K562 (cell line): ENCODE results near the gene TOR3A.

Experiments
- CTCF ChIP-seq, 3 experiments: IDR thresholded peaks in 2 of 3; conservative IDR thresholded peaks in 1 of 3; 2 replicates each; pipeline ENCODE4 v1.5.1; 2011 to 2012; ENCODE audit warnings: low read length in 3 of 3, mild to moderate bottlenecking in 3 of 3, control low read depth in 2 of 3, improper control_type of control experiment in 1 of 3, inconsistent platforms in 1 of 3, low read depth in 1 of 3, mixed read lengths in 1 of 3, moderate library complexity in 1 of 3; ENCODE audit not compliant: insufficient read depth in 2 of 3
- FOS ChIP-seq: IDR thresholded peaks from 3 replicates; pipeline ENCODE4 v1.6.1; 2011; ENCODE audit not compliant: insufficient read length; ENCODE audit errors: extremely low read depth
- SIN3A ChIP-seq, 2 experiments: fragments of 150-350 bp in 1 of 2; IDR thresholded peaks; 2 replicates each; pipeline ENCODE4 v1.6.1; 2011 to 2016; ENCODE audit warnings: borderline replicate concordance in 2 of 2, low read depth in 2 of 2, low read length in 2 of 2, mild to moderate bottlenecking in 2 of 2, moderate library complexity in 2 of 2; ENCODE audit not compliant: control insufficient read depth in 1 of 2
- STAT5B ChIP-seq: fragments of 250-450 bp; sonication (Bioruptor Pico); IDR thresholded peaks from 2 replicates; pipeline ENCODE4 v1.8.0; 2021; ENCODE audit warnings: mild to moderate bottlenecking, inconsistent platforms
- TEAD2 ChIP-seq: fragments of 450-650 bp; IDR thresholded peaks from 2 replicates; pipeline ENCODE4 v1.6.1; 2016; ENCODE audit warnings: missing genetic modification characterization, control low read depth, missing compliant biosample characterization
- TF ChIP-seq, protein P1 (sequence below): fragments of 150-350 bp; conservative IDR thresholded peaks from 2 replicates; pipeline ENCODE4 v1.6.1; 2014; ENCODE audit warnings: low read length
- TF ChIP-seq, protein P2 (sequence below), 2 experiments: fragments of 450-650 bp; formaldehyde crosslinking in 1 of 2; IDR thresholded peaks; 2 replicates each; pipeline versions ENCODE4 v1.4.0 to v1.6.1; 2014 to 2020; ENCODE audit warnings: mild to moderate bottlenecking in 2 of 2, borderline replicate concordance in 1 of 2, low read depth in 1 of 2

DNA sequence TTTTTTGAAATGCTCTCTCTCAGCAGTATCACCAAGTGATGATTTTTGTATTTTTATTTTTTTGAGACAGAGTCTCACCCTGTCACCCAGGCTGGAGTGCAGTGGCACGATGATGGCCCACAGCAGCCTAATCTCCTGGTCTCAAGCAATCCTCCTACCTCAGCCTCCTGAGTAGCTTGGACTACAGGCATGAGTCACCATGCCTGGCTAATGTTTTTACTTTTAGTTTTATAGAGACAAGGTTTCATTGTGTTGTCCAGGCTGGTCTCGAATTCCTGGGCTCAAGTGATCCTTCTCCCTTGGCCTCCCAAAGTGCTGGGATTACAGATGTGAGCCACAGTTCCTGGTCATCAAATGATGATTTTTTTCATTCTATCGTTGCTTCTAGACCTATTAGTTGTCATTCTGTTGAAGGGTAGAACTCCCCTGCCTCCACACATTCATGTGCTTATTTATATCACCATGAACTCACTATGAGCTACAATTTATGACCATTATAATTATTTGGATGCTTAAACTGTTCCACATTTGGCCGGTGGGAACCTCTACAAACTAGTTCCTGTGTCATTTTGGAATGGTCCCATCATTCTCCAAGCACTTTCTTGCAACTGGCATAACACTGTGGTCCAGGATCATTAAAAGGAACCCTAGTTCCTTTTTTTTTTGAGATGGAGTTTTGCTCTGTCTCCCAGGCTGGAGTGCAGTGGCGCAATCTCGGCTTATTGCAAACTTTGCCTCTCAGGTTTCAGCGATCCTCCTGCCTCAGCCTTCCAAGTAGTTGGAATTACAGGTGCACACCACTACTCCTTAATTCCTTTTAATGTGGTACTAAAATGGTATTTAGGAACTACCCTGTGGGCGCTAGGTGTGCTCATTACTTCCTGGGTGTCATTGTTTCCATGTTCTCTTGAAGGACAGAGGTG is 20.2 kb upstream of the TOR3A start:
- TF ChIP-seq STAT5B (no peak), CTCF (IDR thresholded peaks at IDR 0.05 in 2 of 3, conservative IDR thresholded peaks at IDR 0.05 in 1 of 3; ENCODE audit: insufficient read depth in 2 of 3, low read depth in 1 of 3, low read length in 3 of 3) (no peak), FOS (no peak), SIN3A (IDR thresholded peaks at IDR 0.05; ENCODE audit: borderline replicate concordance in 2 of 2, control insufficient read depth in 1 of 2, low read depth in 2 of 2, low read length in 2 of 2) (no peak), TEAD2 (no peak)
- TF ChIP-seq, protein P1, sequence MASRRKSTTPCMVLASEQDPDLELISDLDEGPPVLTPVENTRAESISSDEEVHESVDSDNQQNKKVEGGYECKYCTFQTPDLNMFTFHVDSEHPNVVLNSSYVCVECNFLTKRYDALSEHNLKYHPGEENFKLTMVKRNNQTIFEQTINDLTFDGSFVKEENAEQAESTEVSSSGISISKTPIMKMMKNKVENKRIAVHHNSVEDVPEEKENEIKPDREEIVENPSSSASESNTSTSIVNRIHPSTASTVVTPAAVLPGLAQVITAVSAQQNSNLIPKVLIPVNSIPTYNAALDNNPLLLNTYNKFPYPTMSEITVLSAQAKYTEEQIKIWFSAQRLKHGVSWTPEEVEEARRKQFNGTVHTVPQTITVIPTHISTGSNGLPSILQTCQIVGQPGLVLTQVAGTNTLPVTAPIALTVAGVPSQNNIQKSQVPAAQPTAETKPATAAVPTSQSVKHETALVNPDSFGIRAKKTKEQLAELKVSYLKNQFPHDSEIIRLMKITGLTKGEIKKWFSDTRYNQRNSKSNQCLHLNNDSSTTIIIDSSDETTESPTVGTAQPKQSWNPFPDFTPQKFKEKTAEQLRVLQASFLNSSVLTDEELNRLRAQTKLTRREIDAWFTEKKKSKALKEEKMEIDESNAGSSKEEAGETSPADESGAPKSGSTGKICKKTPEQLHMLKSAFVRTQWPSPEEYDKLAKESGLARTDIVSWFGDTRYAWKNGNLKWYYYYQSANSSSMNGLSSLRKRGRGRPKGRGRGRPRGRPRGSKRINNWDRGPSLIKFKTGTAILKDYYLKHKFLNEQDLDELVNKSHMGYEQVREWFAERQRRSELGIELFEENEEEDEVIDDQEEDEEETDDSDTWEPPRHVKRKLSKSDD = no peak
- TF ChIP-seq, protein P2, sequence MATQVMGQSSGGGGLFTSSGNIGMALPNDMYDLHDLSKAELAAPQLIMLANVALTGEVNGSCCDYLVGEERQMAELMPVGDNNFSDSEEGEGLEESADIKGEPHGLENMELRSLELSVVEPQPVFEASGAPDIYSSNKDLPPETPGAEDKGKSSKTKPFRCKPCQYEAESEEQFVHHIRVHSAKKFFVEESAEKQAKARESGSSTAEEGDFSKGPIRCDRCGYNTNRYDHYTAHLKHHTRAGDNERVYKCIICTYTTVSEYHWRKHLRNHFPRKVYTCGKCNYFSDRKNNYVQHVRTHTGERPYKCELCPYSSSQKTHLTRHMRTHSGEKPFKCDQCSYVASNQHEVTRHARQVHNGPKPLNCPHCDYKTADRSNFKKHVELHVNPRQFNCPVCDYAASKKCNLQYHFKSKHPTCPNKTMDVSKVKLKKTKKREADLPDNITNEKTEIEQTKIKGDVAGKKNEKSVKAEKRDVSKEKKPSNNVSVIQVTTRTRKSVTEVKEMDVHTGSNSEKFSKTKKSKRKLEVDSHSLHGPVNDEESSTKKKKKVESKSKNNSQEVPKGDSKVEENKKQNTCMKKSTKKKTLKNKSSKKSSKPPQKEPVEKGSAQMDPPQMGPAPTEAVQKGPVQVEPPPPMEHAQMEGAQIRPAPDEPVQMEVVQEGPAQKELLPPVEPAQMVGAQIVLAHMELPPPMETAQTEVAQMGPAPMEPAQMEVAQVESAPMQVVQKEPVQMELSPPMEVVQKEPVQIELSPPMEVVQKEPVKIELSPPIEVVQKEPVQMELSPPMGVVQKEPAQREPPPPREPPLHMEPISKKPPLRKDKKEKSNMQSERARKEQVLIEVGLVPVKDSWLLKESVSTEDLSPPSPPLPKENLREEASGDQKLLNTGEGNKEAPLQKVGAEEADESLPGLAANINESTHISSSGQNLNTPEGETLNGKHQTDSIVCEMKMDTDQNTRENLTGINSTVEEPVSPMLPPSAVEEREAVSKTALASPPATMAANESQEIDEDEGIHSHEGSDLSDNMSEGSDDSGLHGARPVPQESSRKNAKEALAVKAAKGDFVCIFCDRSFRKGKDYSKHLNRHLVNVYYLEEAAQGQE (IDR thresholded peaks at IDR 0.05; ENCODE audit: borderline replicate concordance) = no peak
- TF ChIP-seq, protein P2 (CRISPR knock-in tag; IDR thresholded peaks at IDR 0.05; ENCODE audit: low read depth) = no peak
